Measurements from ENCODE around the gene ACTR8. TPM values are rescaled to one million over a fixed set of nuclear protein-coding genes. Genes with fewer than 3 reads are reported as not detected.

Gene ACTR8
- total and polyA plus RNA-seq, 2 of the 13 experiments (the other 11 are each of a cell fraction or from before 2014, with no cell fraction given) = 15.5 to 29.0 TPM

DNA sequence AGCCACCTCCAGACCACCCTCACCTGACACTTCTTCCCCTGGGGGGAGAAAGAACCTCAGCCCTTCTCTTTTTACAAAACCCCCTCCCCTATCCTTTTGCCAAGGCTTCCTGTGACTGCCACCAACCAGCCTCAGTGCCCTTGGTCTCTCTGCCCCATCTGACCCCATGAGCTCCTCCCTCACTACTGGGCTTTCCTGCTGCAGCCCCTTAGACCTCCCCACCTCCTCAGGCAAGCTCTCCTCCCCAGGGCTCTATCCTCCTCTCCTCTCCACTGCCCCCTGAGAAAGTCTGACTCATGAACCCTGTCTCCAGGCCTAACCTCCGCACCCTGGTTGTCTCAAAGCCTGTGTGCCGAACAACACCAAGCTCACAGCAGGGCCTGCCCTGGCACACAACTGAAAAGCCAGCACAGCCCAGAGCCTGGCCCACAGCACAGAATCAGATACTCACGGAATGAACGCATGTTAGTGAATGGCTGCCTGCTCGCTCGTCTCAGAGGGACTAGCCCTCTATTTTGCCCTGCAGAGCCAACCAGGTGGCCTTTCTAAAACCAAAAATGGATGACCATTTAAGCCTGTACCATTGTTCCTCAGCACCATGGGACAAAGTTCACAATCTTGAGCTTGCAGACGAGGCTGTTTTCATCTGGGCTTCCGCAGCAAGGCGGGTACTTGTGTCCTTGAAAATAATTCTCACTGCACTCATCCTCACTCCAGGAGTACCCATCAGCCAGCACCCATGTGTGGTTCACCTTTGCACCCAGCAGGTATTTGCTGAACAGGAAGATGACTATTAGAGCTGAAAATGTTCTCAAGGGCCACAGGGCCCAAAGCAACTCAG, 37.5 kb downstream of the ACTR8 start (continued):
- TF ChIP-seq, protein P1, sequence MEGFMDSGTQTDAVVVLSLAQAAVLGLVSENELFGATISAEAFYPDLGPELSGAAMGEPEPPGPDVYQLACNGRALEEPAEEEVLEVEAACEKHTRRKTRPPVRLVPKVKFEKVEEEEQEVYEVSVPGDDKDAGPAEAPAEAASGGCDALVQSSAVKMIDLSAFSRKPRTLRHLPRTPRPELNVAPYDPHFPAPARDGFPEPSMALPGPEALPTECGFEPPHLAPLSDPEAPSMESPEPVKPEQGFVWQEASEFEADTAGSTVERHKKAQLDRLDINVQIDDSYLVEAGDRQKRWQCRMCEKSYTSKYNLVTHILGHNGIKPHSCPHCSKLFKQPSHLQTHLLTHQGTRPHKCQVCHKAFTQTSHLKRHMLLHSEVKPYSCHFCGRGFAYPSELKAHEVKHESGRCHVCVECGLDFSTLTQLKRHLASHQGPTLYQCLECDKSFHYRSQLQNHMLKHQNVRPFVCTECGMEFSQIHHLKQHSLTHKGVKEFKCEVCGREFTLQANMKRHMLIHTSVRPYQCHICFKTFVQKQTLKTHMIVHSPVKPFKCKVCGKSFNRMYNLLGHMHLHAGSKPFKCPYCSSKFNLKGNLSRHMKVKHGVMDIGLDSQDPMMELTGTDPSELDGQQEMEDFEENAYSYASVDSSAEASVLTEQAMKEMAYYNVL (CRISPR knock-in tag; IDR thresholded peaks at IDR 0.05; ENCODE audit: borderline replicate concordance) = peak; percentile 78
- TF ChIP-seq ZMYM2 (CRISPR knock-in tag; IDR thresholded peaks at IDR 0.05) (no peak), SMC3 (IDR thresholded peaks at IDR 0.05; ENCODE audit: low read length) (no peak), ZNF382 (CRISPR knock-in tag; IDR thresholded peaks at IDR 0.05; ENCODE audit: borderline replicate concordance) (no peak), GATAD1 (CRISPR knock-in tag; IDR thresholded peaks at IDR 0.05) (peak; percentile 53; the same call in 1 of the 2 replicates), ZNF773 (CRISPR knock-in tag; IDR thresholded peaks at IDR 0.05; ENCODE audit: borderline replicate concordance) (0 out of 2 replicates have a peak, but pooled peaks have one; percentile 50), ZNF431 (CRISPR knock-in tag; IDR thresholded peaks at IDR 0.05; ENCODE audit: borderline replicate concordance, low read depth) (no peak; the same call in 1 of the 2 replicates), HDAC6 (IDR thresholded peaks at IDR 0.05; ENCODE audit: low read depth, low read length) (no peak), DMAP1 (CRISPR knock-in tag; IDR thresholded peaks at IDR 0.05) (no peak; the same call in 1 of the 2 replicates), ZNF724P (CRISPR knock-in tag; IDR thresholded peaks at IDR 0.05; ENCODE audit: borderline replicate concordance) (no peak), ZBTB1 (CRISPR knock-in tag; IDR thresholded peaks at IDR 0.05; ENCODE audit: borderline replicate concordance) (no peak)
- TF ChIP-seq, protein P2, sequence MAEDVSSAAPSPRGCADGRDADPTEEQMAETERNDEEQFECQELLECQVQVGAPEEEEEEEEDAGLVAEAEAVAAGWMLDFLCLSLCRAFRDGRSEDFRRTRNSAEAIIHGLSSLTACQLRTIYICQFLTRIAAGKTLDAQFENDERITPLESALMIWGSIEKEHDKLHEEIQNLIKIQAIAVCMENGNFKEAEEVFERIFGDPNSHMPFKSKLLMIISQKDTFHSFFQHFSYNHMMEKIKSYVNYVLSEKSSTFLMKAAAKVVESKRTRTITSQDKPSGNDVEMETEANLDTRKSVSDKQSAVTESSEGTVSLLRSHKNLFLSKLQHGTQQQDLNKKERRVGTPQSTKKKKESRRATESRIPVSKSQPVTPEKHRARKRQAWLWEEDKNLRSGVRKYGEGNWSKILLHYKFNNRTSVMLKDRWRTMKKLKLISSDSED (CRISPR knock-in tag; IDR thresholded peaks at IDR 0.05) = 0 out of 2 replicates have a peak, but pooled peaks have one; percentile 19
- TF ChIP-seq, protein P3, sequence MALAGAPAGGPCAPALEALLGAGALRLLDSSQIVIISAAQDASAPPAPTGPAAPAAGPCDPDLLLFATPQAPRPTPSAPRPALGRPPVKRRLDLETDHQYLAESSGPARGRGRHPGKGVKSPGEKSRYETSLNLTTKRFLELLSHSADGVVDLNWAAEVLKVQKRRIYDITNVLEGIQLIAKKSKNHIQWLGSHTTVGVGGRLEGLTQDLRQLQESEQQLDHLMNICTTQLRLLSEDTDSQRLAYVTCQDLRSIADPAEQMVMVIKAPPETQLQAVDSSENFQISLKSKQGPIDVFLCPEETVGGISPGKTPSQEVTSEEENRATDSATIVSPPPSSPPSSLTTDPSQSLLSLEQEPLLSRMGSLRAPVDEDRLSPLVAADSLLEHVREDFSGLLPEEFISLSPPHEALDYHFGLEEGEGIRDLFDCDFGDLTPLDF (CRISPR knock-in tag; IDR thresholded peaks at IDR 0.05) = peak; percentile 51; the same call in 1 of the 2 replicates
- TF ChIP-seq, protein P4, sequence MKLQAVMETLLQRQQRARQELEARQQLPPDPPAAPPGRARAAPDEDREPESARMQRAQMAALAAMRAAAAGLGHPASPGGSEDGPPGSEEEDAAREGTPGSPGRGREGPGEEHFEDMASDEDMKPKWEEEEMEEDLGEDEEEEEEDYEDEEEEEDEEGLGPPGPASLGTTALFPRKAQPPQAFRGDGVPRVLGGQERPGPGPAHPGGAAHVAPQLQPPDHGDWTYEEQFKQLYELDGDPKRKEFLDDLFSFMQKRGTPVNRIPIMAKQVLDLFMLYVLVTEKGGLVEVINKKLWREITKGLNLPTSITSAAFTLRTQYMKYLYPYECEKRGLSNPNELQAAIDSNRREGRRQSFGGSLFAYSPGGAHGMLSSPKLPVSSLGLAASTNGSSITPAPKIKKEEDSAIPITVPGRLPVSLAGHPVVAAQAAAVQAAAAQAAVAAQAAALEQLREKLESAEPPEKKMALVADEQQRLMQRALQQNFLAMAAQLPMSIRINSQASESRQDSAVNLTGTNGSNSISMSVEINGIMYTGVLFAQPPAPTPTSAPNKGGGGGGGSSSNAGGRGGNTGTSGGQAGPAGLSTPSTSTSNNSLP (IDR thresholded peaks at IDR 0.05; ENCODE audit: low read depth, low read length) = no peak
- TF ChIP-seq, protein P5, sequence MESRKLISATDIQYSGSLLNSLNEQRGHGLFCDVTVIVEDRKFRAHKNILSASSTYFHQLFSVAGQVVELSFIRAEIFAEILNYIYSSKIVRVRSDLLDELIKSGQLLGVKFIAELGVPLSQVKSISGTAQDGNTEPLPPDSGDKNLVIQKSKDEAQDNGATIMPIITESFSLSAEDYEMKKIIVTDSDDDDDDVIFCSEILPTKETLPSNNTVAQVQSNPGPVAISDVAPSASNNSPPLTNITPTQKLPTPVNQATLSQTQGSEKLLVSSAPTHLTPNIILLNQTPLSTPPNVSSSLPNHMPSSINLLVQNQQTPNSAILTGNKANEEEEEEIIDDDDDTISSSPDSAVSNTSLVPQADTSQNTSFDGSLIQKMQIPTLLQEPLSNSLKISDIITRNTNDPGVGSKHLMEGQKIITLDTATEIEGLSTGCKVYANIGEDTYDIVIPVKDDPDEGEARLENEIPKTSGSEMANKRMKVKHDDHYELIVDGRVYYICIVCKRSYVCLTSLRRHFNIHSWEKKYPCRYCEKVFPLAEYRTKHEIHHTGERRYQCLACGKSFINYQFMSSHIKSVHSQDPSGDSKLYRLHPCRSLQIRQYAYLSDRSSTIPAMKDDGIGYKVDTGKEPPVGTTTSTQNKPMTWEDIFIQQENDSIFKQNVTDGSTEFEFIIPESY (CRISPR knock-in tag; IDR thresholded peaks at IDR 0.05) = no peak
- TF ChIP-seq, protein P6, sequence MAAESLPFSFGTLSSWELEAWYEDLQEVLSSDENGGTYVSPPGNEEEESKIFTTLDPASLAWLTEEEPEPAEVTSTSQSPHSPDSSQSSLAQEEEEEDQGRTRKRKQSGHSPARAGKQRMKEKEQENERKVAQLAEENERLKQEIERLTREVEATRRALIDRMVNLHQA (CRISPR knock-in tag; IDR thresholded peaks at IDR 0.05) = no peak
- TF ChIP-seq, protein P7, sequence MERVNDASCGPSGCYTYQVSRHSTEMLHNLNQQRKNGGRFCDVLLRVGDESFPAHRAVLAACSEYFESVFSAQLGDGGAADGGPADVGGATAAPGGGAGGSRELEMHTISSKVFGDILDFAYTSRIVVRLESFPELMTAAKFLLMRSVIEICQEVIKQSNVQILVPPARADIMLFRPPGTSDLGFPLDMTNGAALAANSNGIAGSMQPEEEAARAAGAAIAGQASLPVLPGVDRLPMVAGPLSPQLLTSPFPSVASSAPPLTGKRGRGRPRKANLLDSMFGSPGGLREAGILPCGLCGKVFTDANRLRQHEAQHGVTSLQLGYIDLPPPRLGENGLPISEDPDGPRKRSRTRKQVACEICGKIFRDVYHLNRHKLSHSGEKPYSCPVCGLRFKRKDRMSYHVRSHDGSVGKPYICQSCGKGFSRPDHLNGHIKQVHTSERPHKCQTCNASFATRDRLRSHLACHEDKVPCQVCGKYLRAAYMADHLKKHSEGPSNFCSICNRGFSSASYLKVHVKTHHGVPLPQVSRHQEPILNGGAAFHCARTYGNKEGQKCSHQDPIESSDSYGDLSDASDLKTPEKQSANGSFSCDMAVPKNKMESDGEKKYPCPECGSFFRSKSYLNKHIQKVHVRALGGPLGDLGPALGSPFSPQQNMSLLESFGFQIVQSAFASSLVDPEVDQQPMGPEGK (CRISPR knock-in tag; IDR thresholded peaks at IDR 0.05) = peak; percentile 48

All from HepG2 (cell line).